GM19324 (cell line): ENCODE measurements around the gene CD27.

Experiments
- ATAC-seq: cut with Tn5 transposase; IDR thresholded peaks from one replicate; pipeline ENCODE4 v1.9.1; 2021; ENCODE audit warnings: mild to moderate bottlenecking, moderate library complexity; ENCODE audit not compliant: unreplicated experiment, low FRiP score

The CD27 gene

DNA sequence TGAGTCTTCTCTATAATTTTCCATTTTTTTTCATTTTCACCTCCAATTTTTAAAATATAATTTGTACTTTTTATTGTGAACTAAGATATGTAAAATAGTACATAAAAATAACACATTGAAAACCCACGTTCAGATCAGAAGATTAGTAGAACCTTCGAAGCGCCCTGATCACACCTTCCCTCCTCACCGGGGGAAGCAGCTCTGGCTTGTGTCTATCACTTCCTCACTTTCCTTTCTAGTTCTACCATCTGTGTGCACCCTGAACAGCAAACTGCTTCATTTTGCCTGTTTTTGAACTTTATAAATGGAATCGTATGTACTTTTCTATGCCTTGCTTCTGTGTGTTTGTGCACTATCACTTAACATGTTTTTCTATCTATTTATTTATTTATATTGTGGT is 11.8 kb upstream of the CD27 start:
- no peak for ATAC-seq

DNA sequence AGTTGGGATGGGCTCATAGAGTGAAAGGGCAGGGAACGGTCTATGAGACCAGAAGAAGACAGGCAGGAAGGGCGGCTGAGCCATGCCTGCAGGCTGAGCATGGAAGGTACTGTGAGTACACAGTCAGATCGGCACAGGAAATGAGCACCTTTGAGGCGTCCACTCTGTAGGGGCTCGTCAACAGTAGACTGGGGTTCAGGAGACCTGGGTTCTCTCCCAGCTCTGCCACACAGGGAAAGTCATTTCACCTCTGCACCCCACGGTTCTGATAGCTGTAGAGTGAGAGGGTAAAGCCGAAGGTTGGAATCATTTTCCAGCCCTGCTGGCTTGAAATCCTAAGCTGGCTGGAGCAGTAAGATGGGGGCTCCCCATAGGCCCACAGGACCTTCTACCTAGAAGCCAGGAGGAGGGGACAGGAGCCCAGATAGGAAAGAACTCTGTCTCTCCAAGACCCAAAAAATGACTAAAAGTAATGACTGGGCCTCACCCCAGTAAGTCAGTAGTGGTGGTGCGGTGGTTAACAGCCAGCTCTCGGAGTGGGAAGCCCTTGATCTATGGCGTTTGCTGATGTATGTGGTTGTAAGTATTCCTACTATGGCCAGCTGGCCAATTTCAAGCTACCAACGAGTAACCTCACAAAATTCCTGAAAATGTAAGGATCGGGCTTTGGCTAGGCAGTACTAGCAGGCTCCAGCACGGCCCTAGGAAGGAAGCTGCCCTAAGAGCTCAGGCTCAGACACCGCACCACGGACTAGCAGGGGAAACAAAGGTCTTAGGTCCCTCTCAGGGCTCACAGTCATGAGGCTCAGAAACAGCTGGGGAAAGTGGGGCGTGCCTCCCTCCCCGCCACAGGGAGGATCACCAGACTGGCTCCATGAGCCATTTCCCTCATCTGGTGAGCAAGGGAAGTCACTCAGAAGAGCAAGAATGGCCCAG is 10.3 kb upstream of the CD27 start:
- ATAC-seq = no peak

DNA sequence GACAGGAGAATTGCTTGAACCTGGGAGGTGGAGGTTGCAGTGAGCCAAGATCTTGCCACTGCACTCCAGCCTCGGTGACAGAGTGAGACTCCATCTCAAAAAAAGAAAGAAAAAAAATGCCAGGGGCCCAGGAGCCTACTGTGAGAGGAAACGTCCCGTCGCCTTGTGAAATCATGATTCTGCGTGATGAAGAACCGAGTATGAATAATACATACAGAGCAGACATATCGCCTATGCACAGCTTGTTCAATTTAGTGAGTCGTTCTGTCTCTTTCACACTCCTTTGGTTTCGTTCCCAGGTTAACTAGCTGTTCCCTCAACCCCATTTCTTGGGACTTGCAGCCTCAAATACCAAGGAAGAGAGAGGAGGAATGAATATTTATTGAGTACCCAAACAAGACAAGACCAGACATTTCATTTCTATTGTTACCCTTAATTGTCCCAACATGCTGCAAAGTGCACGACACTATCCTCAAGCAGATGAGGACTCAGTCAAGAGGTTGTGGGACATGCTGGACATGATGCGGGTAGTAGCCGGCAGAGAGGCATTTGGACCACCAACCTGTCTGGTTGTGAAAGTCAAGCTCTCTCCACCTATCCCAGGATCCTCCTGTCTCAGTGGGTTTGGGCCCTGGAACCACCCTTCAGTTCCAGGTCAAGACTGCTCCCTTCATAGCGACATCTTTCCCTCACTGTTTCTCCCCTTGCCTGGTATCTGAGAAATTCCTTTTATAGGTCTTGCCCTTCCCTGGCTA is 8.6 kb upstream of the CD27 start:
- no peak for ATAC-seq

DNA sequence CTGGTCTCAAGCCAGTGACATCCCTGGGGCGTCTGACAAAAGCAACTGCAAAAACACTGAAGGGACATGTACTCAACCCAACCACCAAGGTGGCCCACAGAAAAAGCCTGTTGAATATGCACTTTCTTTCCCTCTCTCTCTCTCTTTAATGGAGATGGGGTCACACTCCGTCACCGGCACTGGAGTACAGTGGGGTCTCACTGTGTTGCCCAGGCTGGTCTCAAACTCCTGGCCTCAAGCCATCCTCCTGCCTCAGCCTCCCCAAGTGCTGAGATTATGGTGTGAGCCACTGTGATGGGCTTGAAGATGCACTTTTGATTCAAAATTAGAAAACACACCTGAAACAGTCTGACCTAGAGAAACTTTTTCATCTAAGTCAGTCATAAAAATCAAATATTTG is 7.2 kb upstream of the CD27 start:
- no peak for ATAC-seq

DNA sequence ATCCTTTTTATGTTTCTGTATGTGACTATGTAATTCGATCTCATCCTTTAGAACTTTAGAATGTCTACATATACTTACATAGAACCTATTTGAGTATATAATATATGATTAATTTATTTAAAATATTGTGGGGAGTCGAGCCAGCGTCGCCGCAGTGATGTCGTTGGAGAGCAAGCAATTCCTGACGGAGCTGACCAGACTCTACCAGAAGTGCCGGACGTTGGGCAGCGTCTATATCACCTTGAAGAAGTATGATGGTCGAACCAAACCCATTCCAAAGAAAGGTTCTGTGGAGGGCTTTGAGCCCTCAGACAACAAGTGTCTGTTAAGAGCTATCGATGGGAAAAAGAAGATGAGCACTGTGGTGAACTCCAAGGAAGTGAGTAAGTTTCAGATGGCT is 6.4 kb upstream of the CD27 start:
- ATAC-seq = no peak

DNA sequence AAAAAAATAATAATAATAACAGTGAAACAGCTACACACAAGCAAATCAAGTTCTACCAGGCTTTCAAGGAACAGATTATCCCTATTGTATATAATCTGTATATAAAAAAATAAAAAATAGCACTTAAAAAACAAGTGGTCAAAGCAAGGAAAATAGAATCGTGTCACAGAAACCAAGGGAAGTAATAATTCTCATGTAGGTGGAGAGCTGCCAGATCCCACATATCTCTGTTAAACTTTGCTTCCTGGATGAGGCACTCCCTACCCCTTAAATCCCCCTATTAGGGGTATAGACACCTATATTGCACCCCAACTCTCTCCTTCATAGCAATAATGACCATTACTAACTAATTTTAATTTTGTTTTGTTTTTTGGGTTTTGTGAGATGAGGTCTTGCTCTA is 4.4 kb upstream of the CD27 start:
- ATAC-seq = no peak

DNA sequence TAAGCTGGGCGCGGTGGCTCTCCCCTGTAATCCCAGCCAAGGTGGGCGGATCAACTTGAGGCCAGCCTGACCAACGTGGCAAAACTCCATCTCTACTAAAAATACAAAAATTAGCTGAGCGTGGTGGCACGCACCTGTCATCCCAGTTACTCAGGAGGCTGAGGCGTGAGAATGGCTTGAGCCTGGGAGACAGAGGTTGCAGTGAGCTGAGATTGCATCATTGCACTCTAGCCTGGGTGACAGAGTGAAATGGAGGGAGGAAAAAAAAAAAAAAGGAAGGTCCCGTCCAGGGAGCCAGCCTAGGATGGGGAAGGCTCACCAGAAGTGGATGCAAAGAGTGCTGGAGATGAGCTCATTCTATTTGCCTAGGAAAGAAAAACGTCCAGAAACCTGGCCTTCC is 1.9 kb upstream of the CD27 start:
- ATAC-seq = no peak

DNA sequence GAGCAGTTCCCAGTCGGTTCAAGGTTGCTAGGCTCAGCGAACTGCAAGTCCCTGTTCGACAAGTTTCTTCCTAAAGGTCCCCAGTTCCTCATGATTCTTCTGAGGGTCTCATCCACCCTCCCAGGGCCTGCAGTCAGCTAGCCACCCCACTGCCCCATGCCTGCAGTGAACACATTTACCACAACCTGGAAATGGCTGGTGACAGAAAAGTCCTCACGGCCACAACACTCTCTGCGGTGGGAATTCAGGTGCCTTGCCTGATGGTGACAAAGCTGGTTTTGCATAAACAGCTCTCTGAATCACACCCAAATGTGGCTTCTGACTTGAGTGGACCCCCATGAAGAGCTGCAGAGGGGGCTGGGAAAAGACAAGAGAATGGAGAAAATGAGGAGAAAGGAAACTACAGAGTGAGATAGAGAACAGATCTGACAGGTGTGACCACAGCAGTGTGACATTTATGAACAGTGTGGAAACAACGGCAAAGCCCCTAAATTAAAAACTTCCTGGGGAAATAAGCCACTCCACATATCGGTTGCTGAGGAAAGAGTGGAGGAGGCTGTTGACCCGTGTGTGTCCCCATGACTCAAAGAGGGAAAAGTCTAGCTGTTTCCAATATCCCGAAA is 1.3 kb upstream of the CD27 start:
- ATAC-seq = no peak

DNA sequence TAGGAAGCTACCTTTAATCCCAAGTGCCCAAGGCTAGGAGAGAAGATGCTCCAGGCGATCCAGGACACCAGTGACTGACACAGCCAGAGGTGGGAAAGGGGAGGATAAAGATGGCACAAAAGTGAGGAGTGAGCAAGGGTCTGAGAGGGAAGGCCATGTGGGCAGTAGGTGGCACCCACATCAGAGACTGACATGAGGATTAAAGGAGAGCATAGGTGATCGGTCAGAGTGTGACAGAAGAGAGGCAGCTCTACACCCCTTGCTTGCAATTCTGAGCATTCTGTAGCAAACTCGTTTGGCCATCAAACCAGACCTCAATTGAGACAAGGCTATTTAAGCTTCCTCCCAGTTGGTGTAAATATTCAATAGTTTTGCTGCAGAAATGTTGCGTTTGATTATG is 724 bp upstream of the CD27 start:
- no peak for ATAC-seq

DNA sequence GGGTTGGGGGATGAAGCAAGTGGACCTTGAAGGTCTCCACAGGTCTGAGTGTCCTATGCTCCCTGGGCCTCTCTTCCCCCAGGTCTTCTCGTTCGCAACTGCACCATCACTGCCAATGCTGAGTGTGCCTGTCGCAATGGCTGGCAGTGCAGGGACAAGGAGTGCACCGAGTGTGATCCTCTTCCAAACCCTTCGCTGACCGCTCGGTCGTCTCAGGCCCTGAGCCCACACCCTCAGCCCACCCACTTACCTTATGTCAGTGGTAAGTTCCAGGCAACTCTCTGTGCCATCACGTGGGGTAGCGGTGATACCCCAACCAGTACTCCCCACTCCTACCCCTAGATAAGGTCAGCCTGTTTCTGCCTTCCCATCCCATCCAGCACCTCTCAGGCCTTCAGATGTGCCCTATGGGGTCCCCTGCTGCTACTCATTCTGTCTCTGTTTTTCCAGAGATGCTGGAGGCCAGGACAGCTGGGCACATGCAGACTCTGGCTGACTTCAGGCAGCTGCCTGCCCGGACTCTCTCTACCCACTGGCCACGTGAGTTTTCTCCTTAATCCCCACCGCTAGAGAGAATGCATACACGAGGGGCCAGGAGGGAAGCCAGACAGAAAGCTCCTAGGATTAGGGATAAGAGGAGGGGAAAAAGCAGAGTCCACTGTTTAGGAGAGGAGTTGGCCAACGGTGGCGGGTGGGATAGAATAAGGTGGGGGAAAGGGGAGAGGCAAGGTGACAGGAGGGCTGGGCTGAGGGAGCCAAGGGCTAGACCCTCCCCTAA is 5.5 kb downstream of the CD27 start:
- no peak for ATAC-seq

DNA sequence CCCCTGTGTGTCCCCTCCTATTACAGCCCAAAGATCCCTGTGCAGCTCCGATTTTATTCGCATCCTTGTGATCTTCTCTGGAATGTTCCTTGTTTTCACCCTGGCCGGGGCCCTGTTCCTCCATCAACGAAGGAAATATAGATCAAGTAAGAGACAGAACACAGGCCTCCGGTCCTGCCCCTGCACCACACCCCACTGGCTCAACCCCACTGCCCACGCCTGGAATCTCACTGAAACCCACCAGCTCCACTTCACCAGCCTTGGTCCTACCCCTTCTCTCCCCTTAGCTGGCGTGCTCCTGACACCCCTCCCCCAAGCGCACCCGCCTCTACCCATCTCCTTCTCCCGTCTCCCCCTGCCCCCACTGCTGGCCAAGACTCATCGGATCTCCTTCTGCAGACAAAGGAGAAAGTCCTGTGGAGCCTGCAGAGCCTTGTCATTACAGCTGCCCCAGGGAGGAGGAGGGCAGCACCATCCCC is 6.2 kb downstream of the CD27 start:
- ATAC-seq = no peak

DNA sequence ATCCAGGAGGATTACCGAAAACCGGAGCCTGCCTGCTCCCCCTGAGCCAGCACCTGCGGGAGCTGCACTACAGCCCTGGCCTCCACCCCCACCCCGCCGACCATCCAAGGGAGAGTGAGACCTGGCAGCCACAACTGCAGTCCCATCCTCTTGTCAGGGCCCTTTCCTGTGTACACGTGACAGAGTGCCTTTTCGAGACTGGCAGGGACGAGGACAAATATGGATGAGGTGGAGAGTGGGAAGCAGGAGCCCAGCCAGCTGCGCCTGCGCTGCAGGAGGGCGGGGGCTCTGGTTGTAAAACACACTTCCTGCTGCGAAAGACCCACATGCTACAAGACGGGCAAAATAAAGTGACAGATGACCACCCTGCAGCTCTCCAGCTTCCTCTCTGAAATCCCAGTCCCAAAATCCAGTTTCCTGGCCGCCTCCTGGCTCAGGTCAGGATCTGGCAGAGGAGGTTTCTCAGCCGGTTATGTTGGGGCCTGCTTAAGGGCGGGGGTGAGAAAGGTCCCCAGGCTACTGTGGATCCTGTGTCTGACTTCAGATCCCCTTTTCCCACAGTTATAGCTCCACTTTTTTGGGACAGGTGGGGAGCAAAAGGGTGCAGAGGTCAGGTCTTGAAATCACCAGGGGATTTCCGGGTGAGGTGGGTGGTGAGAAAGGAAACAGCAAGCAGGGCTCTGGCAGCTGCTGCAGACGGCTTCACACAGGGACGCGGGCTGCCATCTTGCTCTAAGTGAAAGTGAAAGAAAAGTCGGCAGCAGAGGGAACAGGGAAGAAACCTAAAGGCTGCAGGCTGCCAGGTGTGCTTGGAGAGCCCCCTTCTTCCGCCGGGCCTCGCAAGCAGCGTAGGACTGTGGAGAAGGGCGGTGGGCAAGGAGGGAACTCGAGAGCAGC is 6.8 kb downstream of the CD27 start, which contains the start of gene TAPBPL:
TSS of gene TAPBPL (plus strand) at position 695 of the 897 bp plus-strand sequence. CDS start 207 bp downstream, outside the sequence.
- ATAC-seq = peak; percentile 56

DNA sequence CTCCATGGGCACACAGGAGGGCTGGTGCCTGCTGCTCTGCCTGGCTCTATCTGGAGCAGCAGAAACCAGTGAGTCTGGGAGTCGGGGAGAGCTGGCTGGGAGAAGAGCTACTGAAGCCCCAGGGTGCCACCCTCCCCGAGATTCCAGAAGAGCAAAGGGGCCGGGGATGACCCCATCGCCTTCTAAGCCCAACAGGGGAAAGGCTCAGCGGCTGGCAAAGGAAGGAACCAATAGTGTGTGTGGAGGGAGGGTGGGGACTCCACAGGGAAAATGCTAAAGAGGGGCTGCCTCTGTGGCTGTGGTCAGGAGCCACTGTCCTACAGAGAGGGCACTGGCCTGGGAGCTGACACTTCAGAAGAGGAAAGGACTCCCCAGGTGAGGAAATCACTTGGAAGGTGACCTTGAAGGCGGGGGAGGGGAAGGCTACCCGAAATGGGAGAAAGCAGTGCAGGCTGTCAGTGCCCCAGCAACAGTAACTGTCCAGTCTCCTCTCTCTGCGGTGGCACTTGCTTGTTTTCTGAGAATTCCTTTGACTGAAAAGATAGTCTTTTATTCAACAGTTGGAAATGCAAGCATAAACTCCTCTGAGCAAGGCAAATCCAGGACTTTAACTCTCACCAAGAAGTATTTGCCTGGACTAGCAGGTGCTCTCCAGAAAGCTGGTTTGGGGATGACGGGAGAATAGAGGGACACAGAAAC is 7.6 kb downstream of the CD27 start:
- ATAC-seq = peak; percentile 9

DNA sequence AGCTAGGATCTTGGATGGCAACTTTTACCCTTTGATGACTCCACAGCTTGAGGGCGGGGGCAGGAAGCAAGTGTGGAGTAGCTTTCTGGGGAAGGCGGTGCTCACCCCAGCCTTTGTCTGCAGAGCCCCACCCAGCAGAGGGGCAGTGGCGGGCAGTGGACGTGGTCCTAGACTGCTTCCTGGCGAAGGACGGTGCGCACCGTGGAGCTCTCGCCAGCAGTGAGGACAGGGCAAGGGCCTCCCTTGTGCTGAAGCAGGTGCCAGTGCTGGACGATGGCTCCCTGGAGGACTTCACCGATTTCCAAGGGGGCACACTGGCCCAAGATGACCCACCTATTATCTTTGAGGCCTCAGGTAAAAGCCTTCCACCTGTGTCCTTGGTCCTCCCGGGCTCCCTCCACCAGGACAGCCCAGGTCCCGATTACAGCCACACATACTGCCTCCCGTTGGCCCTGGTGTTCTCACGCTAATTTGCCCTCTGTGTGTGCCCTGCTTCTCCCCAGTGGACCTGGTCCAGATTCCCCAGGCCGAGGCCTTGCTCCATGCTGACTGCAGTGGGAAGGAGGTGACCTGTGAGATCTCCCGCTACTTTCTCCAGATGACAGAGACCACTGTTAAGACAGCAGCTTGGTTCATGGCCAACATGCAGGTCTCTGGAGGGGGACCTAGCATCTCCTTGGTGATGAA is 8.3 kb downstream of the CD27 start:
- no peak for ATAC-seq

DNA sequence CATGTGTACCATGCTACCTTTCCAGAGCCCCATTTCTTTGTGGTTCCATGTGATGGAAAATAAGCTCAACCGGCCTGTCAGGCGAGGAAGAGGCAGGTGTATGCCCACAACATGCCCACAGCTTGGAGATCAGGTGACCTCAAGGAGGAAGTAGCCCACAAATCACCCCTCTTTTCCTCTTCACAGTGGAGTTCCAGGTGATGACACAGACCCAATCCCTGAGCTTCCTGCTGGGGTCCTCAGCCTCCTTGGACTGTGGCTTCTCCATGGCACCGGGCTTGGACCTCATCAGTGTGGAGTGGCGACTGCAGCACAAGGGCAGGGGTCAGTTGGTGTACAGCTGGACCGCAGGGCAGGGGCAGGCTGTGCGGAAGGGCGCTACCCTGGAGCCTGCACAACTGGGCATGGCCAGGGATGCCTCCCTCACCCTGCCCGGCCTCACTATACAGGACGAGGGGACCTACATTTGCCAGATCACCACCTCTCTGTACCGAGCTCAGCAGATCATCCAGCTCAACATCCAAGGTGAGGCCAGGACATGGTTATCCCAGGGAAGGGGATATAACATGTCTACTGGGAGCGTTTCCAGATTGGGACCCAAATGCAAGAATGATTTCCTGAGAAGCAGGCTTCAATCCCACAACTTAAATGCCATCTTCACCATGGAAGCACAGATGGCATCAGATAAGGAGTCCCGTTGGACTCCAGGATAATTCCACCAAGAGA is 12.6 kb downstream of the CD27 start:
- ATAC-seq = no peak

DNA sequence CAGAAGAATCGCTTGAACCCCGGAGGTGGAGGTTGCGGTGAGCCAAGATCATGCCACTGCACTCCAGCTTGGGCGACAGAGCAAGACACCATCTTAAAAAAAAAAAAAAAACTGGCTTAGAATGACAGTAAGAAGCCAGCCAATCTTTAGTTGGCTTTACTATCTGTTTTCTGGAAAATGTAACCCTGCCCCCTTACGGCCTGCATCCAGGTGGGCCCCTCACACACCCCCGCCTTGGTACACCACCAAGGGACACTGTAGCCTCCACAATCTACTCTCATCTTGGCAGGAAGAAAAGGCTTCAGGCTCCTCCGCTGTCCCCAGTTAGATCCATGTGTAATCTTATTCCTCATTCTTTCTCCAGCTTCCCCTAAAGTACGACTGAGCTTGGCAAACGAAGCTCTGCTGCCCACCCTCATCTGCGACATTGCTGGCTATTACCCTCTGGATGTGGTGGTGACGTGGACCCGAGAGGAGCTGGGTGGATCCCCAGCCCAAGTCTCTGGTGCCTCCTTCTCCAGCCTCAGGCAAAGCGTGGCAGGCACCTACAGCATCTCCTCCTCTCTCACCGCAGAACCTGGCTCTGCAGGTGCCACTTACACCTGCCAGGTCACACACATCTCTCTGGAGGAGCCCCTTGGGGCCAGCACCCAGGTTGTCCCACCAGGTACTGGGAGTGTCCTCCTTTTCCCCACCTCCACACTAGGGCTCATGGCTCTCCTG is 13.7 kb downstream of the CD27 start:
- ATAC-seq = no peak

DNA sequence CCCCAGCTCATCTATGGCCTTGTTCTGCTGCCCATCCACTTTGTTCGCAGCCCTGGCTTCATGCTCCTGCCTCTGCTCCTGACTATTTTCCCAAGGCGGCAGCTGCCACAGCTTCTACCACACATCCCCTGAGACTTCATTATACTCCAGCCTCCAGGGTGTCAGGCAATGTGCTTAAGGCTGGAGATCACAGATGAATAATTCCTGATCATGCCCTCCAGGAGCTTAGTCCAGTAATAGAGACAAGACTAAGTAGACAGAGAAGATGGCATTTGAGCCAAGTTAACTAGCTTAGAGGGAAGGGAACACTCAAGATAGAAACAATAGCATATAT is 14.2 kb downstream of the CD27 start:
- no peak for ATAC-seq
